SK-N-SH (cell line): ENCODE measurements around the gene TDRD9. TPM values are rescaled to one million over a fixed set of nuclear protein-coding genes. Genes with fewer than 3 reads are reported as not detected.

Experiments used
- CTCF ChIA-PET: fragments of 300-600, 350-600 bp; formaldehyde crosslinking; extraction: SDS; loops from one replicate; lab custom pipeline; 2021; lab: Yijun Ruan, JAX
- POLR2A ChIA-PET: fragments of 350-600 bp; sonication (Branson Sonifier 250); formaldehyde crosslinking; extraction: SDS; loops from one replicate; lab custom pipeline; 2020; ENCODE audit warnings: antibody characterized with exemption, inconsistent platforms; lab: Yijun Ruan, JAX
- DNase-seq: peaks from one replicate; pipeline ENCODE4 v3.0.0; 2012
- H2AFZ ChIP-seq: fragments of 200-600 bp; sonication (generic); 2 replicates; pipeline ENCODE4 v1.8.1; 2016; ENCODE audit warnings: antibody characterized with exemption, mild to moderate bottlenecking, low read depth
- H3F3A ChIP-seq: fragments of 200-600 bp; sonication (generic); replicated peaks from 2 replicates; pipeline ENCODE3; 2016; ENCODE audit warnings: antibody characterized with exemption, mild to moderate bottlenecking; ENCODE audit not compliant: insufficient read depth
- H3K27ac ChIP-seq, 2 experiments: fragments of 200-500 bp in 1 of 2; fragments of 200-600 bp in 1 of 2; sonication (Bioruptor generic) in 1 of 2; sonication (generic), shearing (Covaris generic) in 1 of 2; 2 replicates each; pipeline versions ENCODE4 v1.5.1 to v1.6.1; 2014 to 2016; ENCODE audit warnings: low read depth in 2 of 2, inconsistent platforms in 1 of 2, low read length in 1 of 2, mild to moderate bottlenecking in 1 of 2, mixed read lengths in 1 of 2
- H3K27me3 ChIP-seq: fragments of 200-600 bp; sonication (generic), shearing (Covaris generic); 2 replicates; pipeline ENCODE4 v1.6.1; 2016; ENCODE audit warnings: mixed run types; ENCODE audit not compliant: insufficient read depth
- H3K36me3 ChIP-seq, 2 experiments: fragments of 200-500 bp in 1 of 2; fragments of 200-600 bp in 1 of 2; sonication (Bioruptor generic) in 1 of 2; sonication (generic) in 1 of 2; replicated peaks in 1 of 2; 2 replicates each; pipeline versions ENCODE3 to v1.5.1; 2014 to 2016; ENCODE audit warnings: low read length in 1 of 2, mild to moderate bottlenecking in 1 of 2; ENCODE audit not compliant: insufficient read depth in 2 of 2, control insufficient read depth in 1 of 2
- H3K4me1 ChIP-seq, 2 experiments: fragments of 200-500 bp in 1 of 2; fragments of 200-600 bp in 1 of 2; sonication (Bioruptor generic) in 1 of 2; sonication (generic), shearing (Covaris generic) in 1 of 2; 2 replicates each; pipeline versions ENCODE4 v1.5.1 to v1.6.1; 2014 to 2016; ENCODE audit warnings: low read depth in 1 of 2, low read length in 1 of 2, mixed run types in 1 of 2; ENCODE audit not compliant: insufficient read depth in 2 of 2, control insufficient read depth in 1 of 2
- H3K4me2 ChIP-seq: fragments of 200-600 bp; sonication (generic), shearing (Covaris generic); 2 replicates; pipeline ENCODE4 v1.6.1; 2017; ENCODE audit warnings: mixed run types
- H3K4me3 ChIP-seq, 2 experiments: fragments of 200-500 bp in 1 of 2; fragments of 200-600 bp in 1 of 2; sonication (Bioruptor generic) in 1 of 2; sonication (generic), shearing (Covaris generic) in 1 of 2; 2 replicates each; pipeline versions ENCODE4 v1.5.1 to v1.8.1; 2014 to 2016; ENCODE audit warnings: low read depth in 2 of 2, inconsistent platforms in 1 of 2, low read length in 1 of 2, mild to moderate bottlenecking in 1 of 2, mixed read lengths in 1 of 2, moderate library complexity in 1 of 2
- H3K79me2 ChIP-seq: fragments of 200-600 bp; sonication (generic); 2 replicates; pipeline ENCODE4 v1.8.1; 2017; ENCODE audit warnings: mild to moderate bottlenecking; ENCODE audit not compliant: insufficient read depth
- H3K9ac ChIP-seq: fragments of 200-600 bp; sonication (generic); 2 replicates; pipeline ENCODE4 v1.6.1; 2017; ENCODE audit warnings: mixed run types
- H3K9me2 ChIP-seq: fragments of 200-600 bp; sonication (generic); 2 replicates; pipeline ENCODE4 v1.6.1; 2017; ENCODE audit warnings: mixed run types
- H3K9me3 ChIP-seq: fragments of 200-600 bp; sonication (generic); 2 replicates; pipeline ENCODE4 v1.6.1; 2017; ENCODE audit warnings: mixed run types, mild to moderate bottlenecking, moderate library complexity
- H4K20me1 ChIP-seq: fragments of 200-600 bp; sonication (generic); 2 replicates; pipeline ENCODE4 v1.6.1; 2017; ENCODE audit warnings: mild to moderate bottlenecking, mixed run types; ENCODE audit not compliant: insufficient read depth
- CHD2 ChIP-seq: fragments of 150-350 bp; IDR thresholded peaks from 2 replicates; pipeline ENCODE4 v1.6.1; 2018; ENCODE audit warnings: low read length; ENCODE audit not compliant: partially characterized antibody
- CTCF ChIP-seq: fragments of 200-600 bp; sonication (generic); IDR thresholded peaks from 2 replicates; pipeline ENCODE4 v1.6.1; 2017; ENCODE audit warnings: antibody characterized with exemption, mild to moderate bottlenecking, moderate library complexity
- ELF1 ChIP-seq: IDR thresholded peaks from 2 replicates; pipeline ENCODE4 v1.4.0; 2012
- EZH2phosphoT487 ChIP-seq: fragments of 200-600 bp; sonication (generic); IDR thresholded peaks from 2 replicates; pipeline ENCODE4 v1.6.1; 2017; ENCODE audit warnings: low read depth, mixed run types, mild to moderate bottlenecking, antibody characterized with exemption, moderate library complexity, borderline replicate concordance
- FOXJ3 ChIP-seq: sonication (generic); formaldehyde crosslinking; IDR thresholded peaks from 2 replicates; pipeline ENCODE4 v1.5.1; 2020; ENCODE audit warnings: mild to moderate bottlenecking, missing genetic modification reagents
- GATA2 ChIP-seq: sonication (generic); formaldehyde crosslinking; IDR thresholded peaks from 2 replicates; pipeline ENCODE4 v1.5.0; 2020; ENCODE audit warnings: mild to moderate bottlenecking, missing genetic modification reagents
- IRF3 ChIP-seq: fragments of 150-350 bp; IDR thresholded peaks from 2 replicates; pipeline ENCODE4 v1.6.1; 2016; ENCODE audit warnings: mild to moderate bottlenecking, low read depth, low read length
- MAX ChIP-seq: IDR thresholded peaks from 2 replicates; pipeline ENCODE4 v1.4.0; 2012; ENCODE audit warnings: low read depth
- MEF2A ChIP-seq: IDR thresholded peaks from 2 replicates; pipeline ENCODE4 v1.4.0; 2012; ENCODE audit warnings: low read depth, borderline replicate concordance
- MXI1 ChIP-seq: IDR thresholded peaks from 2 replicates; pipeline ENCODE4 v1.6.1; 2012; ENCODE audit warnings: mild to moderate bottlenecking, low read depth, low read length, improper control_type of control experiment
- NFIC ChIP-seq: IDR thresholded peaks from 2 replicates; pipeline ENCODE4 v1.4.0; 2012; ENCODE audit warnings: borderline replicate concordance
- POLR2AphosphoS5 ChIP-seq: IDR thresholded peaks from 2 replicates; pipeline ENCODE4 v1.6.1; 2012; ENCODE audit warnings: low read depth, low read length
- RAD21 ChIP-seq: IDR thresholded peaks from 2 replicates; pipeline ENCODE4 v1.6.1; 2012; ENCODE audit warnings: mild to moderate bottlenecking, low read length
- RCOR1 ChIP-seq: fragments of 150-350 bp; IDR thresholded peaks from 2 replicates; pipeline ENCODE4 v1.6.1; 2017; ENCODE audit warnings: antibody characterized with exemption, low read length
- RXRA ChIP-seq: IDR thresholded peaks from 2 replicates; pipeline ENCODE4 v1.4.0; 2012; ENCODE audit warnings: low read depth, mild to moderate bottlenecking, borderline replicate concordance
- SIN3A ChIP-seq: IDR thresholded peaks from 2 replicates; pipeline ENCODE4 v1.6.1; 2012; ENCODE audit warnings: low read depth, mild to moderate bottlenecking, low read length, moderate library complexity, borderline replicate concordance
- TAF1 ChIP-seq: IDR thresholded peaks from 2 replicates; pipeline ENCODE4 v1.6.1; 2012; ENCODE audit warnings: low read depth, mild to moderate bottlenecking, low read length, moderate library complexity, borderline replicate concordance
- TCF12 ChIP-seq: IDR thresholded peaks from 2 replicates; pipeline ENCODE4 v1.4.0; 2012
- TEAD4 ChIP-seq: IDR thresholded peaks from 2 replicates; pipeline ENCODE4 v1.4.0; 2012; ENCODE audit warnings: mild to moderate bottlenecking, borderline replicate concordance; ENCODE audit not compliant: insufficient read depth
- USF1 ChIP-seq: IDR thresholded peaks from 2 replicates; pipeline ENCODE4 v1.4.0; 2012; ENCODE audit warnings: low read depth, borderline replicate concordance
- USF2 ChIP-seq: fragments of 150-350 bp; IDR thresholded peaks from 2 replicates; pipeline ENCODE4 v1.6.1; 2017; ENCODE audit warnings: antibody characterized with exemption, low read length, low read depth, borderline replicate concordance
- YY1 ChIP-seq: IDR thresholded peaks from 2 replicates; pipeline ENCODE4 v1.4.0; 2012; ENCODE audit warnings: low read depth, mild to moderate bottlenecking
- ZBTB33 ChIP-seq: IDR thresholded peaks from 2 replicates; pipeline ENCODE4 v1.4.0; 2012; ENCODE audit warnings: low read depth, borderline replicate concordance
- WGBS: methylation state at CpG from one replicate; pipeline ENCODE4 v1.1.6; 2017; ENCODE audit warnings: low lambda C conversion rate; 5-methylcytosine and 5-hydroxymethylcytosine counted together
- polyA plus RNA-seq, 3 experiments: library from polyadenylated mRNA; depleted of rRNA; stranded (reverse); fragments of >200 nt; gene quantifications; 2 replicates each; pipeline ENCODE4 v1.2.3, GENCODE V29; 2012

TDRD9 gene
- polyA plus RNA-seq, 1 of the 3 experiments (the other 2 are of a cell fraction): not detected

- Histone ChIP-seq H3K79me2 (no peaks in the 10 kb centered on the region), H3K9me3 (no peaks in the 10 kb centered on the region), H3F3A (no peaks in the 10 kb centered on the region), H4K20me1 (no peaks in the 10 kb centered on the region), H3K27me3 (peaks cover 2% of the 10 kb centered on the region; the same call in 1 of the 2 replicates), H3K9me2 (no peaks in the 10 kb centered on the region)
- 37% methylated on average over 6 of the region's 7 CpGs for WGBS
- CTCF ChIA-PET: interaction anchor here (0.6 to 1.8 kb wide), 5 partner anchors 14 to 528 kb away, joined by 3 to 7 read pairs (median 3); no protein-coding TSS in a partner anchor
- no peak for DNase-seq
- no peak for TF ChIP-seq SIN3A
- no peak for TF ChIP-seq ZBTB33
- no peak for TF ChIP-seq ELF1
- no peak for TF ChIP-seq TCF12
- TF ChIP-seq MEF2A: no peak
- no peak for TF ChIP-seq FOXJ3
- no peak for TF ChIP-seq TAF1
- no peak for TF ChIP-seq USF2
- no peak for TF ChIP-seq NFIC
- TF ChIP-seq RXRA: no peak
- TF ChIP-seq, all 33 proteins: peak for 0
- POLR2A ChIA-PET: no interaction called here
- H3K27ac ChIP-seq: no peak overlapping the region
- no peak overlapping the region for H3K4me2 ChIP-seq
- H3K4me1 ChIP-seq: peaks cover 0 to 13% of the 10 kb centered on the region in 2 experiments; a peak in 1 of 4 replicates
- H3K9ac ChIP-seq: no peak overlapping the region
- no peak overlapping the region for H3K4me3 ChIP-seq
- no peak overlapping the region for H2AFZ ChIP-seq
- H3K36me3 ChIP-seq: no peaks in the 10 kb centered on the region
These were observed 108.0 kb downstream of the TDRD9 start for GRCh38 chr14:104036212-104036611.

- no peaks in the 10 kb centered on the region for H3K79me2 ChIP-seq
- 60% methylated on average over 13 of the region's 14 CpGs for WGBS
- peaks cover 8% of the 10 kb centered on the region; the same call in 1 of the 2 replicates for H3K27me3 ChIP-seq
- no peak overlapping the region for H2AFZ ChIP-seq
- H3K4me2 ChIP-seq: no peak overlapping the region
- no peaks in the 10 kb centered on the region for H4K20me1 ChIP-seq
- DNase-seq: no peak
- no peak overlapping the region for H3K4me3 ChIP-seq
- POLR2A ChIA-PET: no interaction called here
- H3K4me1 ChIP-seq: peaks cover 0 to 15% of the 10 kb centered on the region in 2 experiments; a peak in 1 of 4 replicates
- H3K9ac ChIP-seq: no peak overlapping the region
- H3K27ac ChIP-seq: no peak overlapping the region
- no peaks in the 10 kb centered on the region for H3K9me2 ChIP-seq
- no peaks in the 10 kb centered on the region for H3K9me3 ChIP-seq
- H3F3A ChIP-seq: no peaks in the 10 kb centered on the region
- no peaks in the 10 kb centered on the region for H3K36me3 ChIP-seq
- CTCF ChIA-PET: interaction anchor here (0.6 to 1.4 kb wide), 4 partner anchors 13 to 47 kb away, joined by 3 to 7 read pairs (median 4); no protein-coding TSS in a partner anchor
- TF ChIP-seq USF1: no peak
- no peak for TF ChIP-seq RCOR1
- no peak for TF ChIP-seq IRF3
- no peak for TF ChIP-seq RAD21
- no peak for TF ChIP-seq POLR2AphosphoS5
- TF ChIP-seq TEAD4: no peak
- no peak for TF ChIP-seq CHD2
- no peak for TF ChIP-seq MEF2A
- TF ChIP-seq CTCF: no peak
- no peak for TF ChIP-seq MXI1
- no peak for TF ChIP-seq GATA2 (CRISPR knock-in tag)
- no peak for TF ChIP-seq EZH2phosphoT487
- TF ChIP-seq MAX: no peak
- TF ChIP-seq TCF12: no peak
- no peak for TF ChIP-seq YY1
These were observed 108.8 kb downstream of the TDRD9 start for GRCh38 chr14:104037074-104037473.
